Measurements from ENCODE around the gene PRDM15.

PRDM15 gene

DNA sequence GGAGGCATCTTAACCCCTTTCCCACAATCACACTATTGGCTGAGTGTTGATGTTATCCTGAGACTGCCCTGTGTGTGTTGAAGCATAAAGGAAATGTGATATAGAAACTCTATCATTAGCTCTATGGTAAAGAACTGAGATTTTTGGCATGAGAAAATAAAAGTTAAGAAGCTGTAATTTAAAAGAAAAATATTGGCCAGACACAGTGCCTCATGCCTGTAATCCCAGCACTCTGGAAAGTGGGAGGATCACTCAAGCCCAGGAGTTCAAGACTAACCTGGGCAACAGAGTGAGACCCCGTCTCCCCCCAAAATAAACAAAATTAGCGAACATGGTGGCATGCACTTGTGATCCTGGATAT lies 98.1 kb downstream of the PRDM15 start:
- DNase-seq (ENCODE audit: low read depth in 1 of 2, low spot score in 1 of 2) = no peak

DNA sequence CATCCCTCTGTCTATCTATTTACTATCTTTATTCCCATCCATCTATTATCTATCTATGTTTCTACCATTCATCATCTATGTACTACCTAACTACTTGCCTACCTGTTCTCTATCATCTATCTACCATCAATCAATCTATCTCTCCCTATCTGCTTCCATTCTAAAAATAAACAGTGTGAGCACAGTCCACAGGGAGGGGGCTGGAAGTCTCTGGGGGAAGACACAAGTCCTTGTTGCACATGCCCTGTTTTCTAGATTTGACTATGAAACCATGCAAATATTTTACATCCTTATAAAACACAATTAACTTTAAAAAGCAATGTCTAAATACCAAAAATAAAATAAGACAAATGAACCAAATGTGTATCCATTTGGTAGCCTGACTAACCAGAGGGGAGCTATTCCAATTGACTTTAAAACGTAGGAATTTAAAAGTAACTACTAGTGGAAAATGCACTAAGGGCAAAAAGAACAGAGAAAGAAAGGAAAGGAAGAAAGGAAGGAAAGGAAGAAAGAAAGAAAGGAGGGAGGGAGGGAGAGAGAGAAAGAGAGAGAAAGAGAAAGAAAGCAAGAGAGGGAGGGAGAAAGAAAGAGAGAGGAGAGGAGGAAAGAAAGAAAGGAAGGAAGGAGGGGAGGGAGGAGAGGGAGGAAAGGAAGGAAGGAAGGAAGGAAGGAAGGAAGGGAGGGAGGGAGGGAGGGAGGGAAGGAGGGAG lies 98.7 kb downstream of the PRDM15 start:
- DNase-seq (ENCODE audit: low read depth in 1 of 2, low spot score in 1 of 2) = no peak

- DNase-seq (ENCODE audit: low read depth in 1 of 2, low spot score in 1 of 2) = no peak
Measured at GRCh38 chr21:41779659-41780058, 99.5 kb downstream of the PRDM15 start.

DNA sequence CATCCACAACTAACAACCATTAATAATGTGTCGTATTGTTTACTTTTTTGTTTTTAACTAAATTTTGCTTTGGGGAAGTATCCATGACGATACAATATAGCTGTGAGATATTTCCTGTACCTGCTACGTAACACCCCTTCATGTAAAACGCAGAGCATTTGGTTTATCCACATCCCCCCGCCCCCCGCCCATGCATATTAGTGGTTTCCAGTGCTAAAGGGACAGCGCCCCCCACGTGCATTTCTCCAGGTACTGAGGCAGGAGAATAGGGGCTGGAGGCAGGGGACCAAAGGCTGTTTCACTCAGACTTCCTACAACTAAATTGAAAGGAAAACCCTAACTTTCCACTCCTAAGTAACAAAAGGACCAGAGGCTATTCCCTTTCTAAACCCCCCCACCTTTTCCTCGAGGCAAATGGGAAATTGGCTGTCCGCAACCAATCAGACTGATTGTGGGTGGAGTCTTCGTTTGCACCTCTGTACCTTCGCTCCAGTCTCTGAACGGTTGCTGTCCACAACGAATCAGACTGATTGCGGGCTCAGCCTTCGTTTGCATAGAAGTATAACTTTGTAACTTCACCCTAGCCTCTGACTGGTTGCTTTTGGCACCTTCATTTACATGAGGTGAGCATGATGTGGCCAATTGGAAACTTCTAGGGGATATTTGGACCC lies 100.1 kb downstream of the PRDM15 start:
- DNase-seq (ENCODE audit: low read depth in 1 of 2, low spot score in 1 of 2) = no peak

DNA sequence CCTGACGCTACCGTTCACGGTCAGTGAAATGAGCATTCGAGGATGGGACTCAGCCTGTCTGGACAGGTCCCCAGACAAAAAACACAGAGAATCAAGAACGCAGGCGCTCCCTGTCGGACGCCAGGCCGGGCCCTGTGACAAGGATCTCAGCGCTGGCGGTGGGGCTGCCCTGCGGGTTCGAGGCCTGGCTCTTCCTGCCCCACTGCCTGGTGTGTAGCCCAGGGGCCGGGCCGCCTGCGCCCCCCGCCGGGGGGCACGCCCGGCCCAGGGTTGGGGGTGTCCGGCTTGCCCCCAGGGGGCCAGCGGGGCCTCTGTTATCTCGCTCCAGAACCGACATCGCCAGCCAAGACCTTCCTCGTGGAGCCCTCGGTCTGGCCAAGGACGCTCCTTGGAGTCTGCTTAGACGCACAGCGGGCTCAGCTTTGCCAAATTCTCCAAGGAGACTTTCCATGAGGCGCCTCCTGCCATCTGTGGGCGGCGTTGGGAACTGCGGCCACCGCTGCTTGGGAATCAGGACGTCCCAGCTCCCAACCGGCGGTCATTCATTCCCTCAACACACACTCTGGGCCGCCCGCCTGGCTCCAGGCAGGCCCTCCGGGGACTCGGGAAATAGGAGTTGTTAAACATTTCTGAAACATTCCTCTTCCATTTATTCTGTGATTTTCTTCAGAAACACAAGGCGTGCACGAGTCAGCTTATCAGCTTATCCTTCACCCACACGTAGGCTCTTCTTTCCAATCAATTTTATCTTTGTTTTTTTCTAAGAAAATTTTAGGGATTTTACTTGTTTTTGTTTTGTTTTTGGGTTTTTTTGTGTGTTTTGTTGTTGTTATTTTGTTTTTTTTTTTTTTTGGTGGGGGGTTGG lies 101.0 kb downstream of the PRDM15 start:
- DNase-seq (ENCODE audit: low read depth in 1 of 2, low spot score in 1 of 2) = no peak

GRCh38 chr21:41776778-41777177 lies 102.4 kb downstream of the PRDM15 start:
- no peak for DNase-seq (ENCODE audit: low read depth in 1 of 2, low spot score in 1 of 2)

- DNase-seq (ENCODE audit: low read depth in 1 of 2, low spot score in 1 of 2) = no peak
Measured at GRCh38 chr21:41775149-41775472, 104.0 kb downstream of the PRDM15 start.

DNA sequence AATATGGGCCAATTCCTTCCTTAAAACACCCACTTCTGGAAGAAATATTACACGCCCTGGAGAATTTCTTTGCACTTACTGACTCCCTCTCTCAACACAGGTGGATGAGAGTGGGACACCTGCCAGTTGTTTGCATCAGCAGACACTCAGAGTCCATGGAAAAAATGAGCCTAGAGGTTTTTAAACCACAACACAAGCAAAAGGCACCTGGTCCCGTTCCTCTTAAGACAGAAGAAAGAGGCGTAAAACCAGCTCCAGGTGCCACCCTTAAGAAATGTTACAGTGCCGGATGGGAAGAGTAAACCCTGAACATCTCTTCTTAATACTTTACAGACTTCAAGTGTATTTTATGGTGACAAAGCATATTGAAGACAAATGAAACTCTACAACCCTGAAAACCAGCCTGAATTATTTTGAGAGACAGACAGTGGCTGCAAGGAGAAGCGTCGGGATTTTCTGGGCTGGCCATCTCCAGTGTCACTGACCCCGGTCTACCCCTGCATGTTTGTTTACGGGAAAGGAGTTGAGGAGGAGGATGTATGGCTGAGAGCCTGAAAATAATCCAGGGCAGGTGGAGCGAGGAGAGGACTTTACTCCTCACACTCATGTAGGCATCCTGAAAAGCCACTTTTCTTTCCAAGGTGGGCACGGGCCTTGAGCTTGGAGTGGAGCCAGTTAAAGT lies 104.5 kb downstream of the PRDM15 start:
- DNase-seq (ENCODE audit: low read depth in 1 of 2, low spot score in 1 of 2) = no peak

DNA sequence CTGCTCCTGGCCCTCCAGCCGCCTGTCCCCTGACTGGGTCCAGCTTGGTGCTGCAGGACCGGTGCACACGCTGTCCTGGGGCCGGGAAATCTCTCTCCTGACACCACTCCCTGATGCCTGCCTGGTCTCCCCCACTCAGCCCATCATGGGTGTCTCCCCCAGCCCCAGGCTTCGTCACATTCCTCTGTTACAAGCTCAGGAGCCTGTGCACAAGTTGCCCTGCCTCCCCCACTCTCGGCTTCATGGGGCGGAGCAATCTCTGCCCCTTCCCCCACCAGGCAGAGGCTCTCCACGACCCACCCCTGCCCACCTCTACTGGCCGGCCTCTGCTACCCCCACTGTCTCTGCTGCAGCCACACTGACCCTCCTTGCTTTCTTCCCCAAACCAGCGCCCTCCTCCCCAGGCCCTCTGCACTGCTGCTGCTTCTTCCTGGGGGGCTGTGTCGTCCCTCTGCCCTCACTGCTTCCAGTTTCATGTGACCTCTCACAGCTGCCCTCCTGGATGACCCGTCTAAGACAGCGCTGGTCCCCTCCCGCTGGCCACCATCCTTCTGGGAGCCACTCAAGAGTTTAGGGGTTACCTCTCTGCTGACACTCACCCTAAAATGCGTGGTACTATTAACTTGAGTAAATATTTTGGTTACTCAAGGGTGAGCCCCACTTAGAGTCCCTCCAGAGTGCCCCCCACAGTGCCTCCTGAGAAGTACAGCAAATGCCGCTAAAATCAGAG lies 106.6 kb downstream of the PRDM15 start:
- no peak for DNase-seq (ENCODE audit: low read depth in 1 of 2, low spot score in 1 of 2)

DNA sequence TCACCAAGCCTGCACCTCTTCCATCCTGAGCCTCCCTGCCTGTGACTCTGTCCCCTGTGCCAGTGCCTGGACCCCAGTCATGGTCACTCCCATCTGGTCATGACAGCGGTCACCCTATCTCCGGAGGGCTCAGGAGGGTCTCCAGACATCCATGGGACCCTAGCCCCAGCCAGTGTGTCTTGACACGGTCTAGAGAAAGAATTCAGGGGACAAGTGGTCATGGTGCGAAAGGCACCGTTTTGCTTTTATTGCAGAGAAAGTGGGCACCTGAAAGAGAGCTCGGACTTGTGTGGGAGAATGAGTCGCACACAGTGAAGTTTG lies 107.6 kb downstream of the PRDM15 start:
- no peak for DNase-seq (ENCODE audit: low read depth in 1 of 2, low spot score in 1 of 2)

- no peak for DNase-seq (ENCODE audit: low read depth in 1 of 2, low spot score in 1 of 2)
Measured at GRCh38 chr21:41770901-41771624, 108.1 kb downstream of the PRDM15 start.

DNA sequence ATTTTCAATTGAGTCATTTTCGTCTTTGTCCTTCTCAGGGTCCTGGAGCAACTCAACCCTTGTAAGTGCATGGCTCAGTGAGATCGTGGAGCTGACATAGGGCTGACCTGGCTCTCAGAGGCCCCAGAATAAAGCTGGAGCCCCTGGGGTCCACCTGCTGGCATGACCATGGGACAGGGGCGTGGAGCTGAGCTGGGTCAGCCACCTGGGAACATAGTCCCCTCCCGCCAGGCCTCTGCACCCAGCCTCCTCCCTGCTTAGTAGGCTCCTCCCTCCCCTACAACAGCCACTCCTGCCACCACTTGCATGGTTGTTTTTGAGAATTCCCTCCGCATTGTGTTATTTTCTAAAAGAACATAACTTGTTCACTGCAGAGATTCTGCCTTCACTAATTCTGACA lies 109.2 kb downstream of the PRDM15 start:
- no peak for DNase-seq (ENCODE audit: low read depth in 1 of 2, low spot score in 1 of 2)

DNA sequence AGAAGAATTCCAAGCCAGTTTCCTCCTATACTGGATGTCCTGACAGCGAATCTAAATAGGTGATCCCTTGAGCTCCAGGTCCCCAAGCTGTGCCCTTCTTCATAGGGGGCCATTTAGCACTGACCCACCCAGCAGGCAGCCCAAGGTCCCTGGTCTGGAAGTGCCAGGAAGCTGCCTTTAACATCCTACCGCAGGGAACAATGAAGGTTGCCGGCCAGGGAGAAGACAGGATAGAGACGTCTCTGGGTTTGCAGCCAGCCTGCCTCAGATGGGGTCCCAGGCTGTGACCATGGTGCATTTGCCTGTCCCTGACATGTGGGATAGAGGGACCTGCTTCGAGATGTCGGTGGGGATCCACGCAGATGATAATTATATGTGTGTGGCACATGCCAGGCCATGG lies 109.6 kb downstream of the PRDM15 start:
- no peak for DNase-seq (ENCODE audit: low read depth in 1 of 2, low spot score in 1 of 2)

GRCh38 chr21:41769111-41769510 lies 110.0 kb downstream of the PRDM15 start:
- DNase-seq (ENCODE audit: low read depth in 1 of 2, low spot score in 1 of 2) = no peak

- no peak for DNase-seq (ENCODE audit: low read depth in 1 of 2, low spot score in 1 of 2)
Measured at GRCh38 chr21:41768437-41769042, 110.6 kb downstream of the PRDM15 start.

- no peak for DNase-seq (ENCODE audit: low read depth in 1 of 2, low spot score in 1 of 2)
Measured at GRCh38 chr21:41767606-41768436, 111.3 kb downstream of the PRDM15 start.

GRCh38 chr21:41766883-41767605 lies 112.1 kb downstream of the PRDM15 start, which contains the start of gene RIPK4:
RIPK4 (minus strand) TSS chr21:41767052; CDS start chr21:41767041, 11 bp downstream.
- DNase-seq (ENCODE audit: low read depth in 1 of 2, low spot score in 1 of 2) = peak; percentile 20 to 32

All from activated T-helper 1 cell treated with anti-CD3 and anti-CD28 coated beads, Interleukin-2, amount 50 U/mL, for 16 hours (primary cell).